Measurements from ENCODE around the gene ANKRD11. TPM values are rescaled to one million over a fixed set of nuclear protein-coding genes. Genes with fewer than 3 reads are reported as not detected.

ANKRD11 gene
- polyA plus RNA-seq, 4 donors = 48.4 to 86.7 (median 65.5) TPM

DNA sequence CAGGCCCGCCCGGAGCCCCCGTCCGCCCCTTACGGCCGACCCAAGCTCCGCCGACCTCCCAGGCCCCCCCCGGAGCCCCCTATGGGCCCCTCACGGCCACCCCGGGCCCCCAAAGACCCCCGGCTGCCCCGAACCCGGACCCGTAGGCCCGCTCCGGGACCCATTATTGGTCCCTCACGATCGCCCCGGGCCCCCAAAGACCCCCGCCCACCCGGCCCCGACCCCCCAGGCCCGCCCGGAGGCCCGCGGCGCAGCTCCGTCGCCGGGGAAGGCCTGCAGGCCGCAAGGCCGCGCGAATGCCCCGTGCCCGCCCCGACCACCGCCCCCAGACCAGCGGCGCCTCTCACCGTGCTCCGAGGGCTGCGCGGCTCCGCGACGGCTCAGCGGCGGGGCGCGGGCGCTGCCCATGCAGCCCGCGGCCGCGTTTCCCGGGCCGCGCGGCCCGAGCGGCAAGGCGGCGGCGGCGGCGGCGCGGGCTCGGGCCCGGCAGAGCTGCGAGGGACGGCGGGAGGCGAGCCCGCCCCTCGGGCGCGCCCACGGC, 393 bp downstream of the ANKRD11 start:
- Histone ChIP-seq H3K9me3 (ENCODE audit: control insufficient read depth in 2 of 2, insufficient read depth in 1 of 2, low read depth in 1 of 2, low read length in 1 of 2) (no peaks in the 10 kb centered on the region), H3K4me1 (ENCODE audit: control insufficient read depth in 3 of 3, insufficient read depth in 2 of 3, low read depth in 1 of 3, low read length in 2 of 3) (peaks cover 11 to 31% (median 17%) of the 10 kb centered on the region in 3 donors), H3K4me3 (ENCODE audit: low read depth in 1 of 3, low read length in 3 of 3) (peak overlapping the region; percentile 68 to 99 (median 80)), H3K27ac (ENCODE audit: low read depth in 1 of 3, low read length in 2 of 3) (peak overlapping the region; percentile 39 to 97 (median 72)), H3K36me3 (ENCODE audit: control insufficient read depth in 3 of 3, insufficient read depth in 2 of 3, low read depth in 1 of 3, low read length in 3 of 3) (peaks cover 0 to 22% (median 0%) of the 10 kb centered on the region in 3 donors), H3K27me3 (ENCODE audit: control insufficient read depth in 3 of 3, insufficient read depth in 3 of 3, low read length in 3 of 3) (no peaks in the 10 kb centered on the region)
- DNase-seq = no peak
- WGBS, 3 donors = 0 to 1% (median 1%) methylated on average over 30 to 81 of the region's 81 CpGs
- FAIRE-seq = no peak

DNA sequence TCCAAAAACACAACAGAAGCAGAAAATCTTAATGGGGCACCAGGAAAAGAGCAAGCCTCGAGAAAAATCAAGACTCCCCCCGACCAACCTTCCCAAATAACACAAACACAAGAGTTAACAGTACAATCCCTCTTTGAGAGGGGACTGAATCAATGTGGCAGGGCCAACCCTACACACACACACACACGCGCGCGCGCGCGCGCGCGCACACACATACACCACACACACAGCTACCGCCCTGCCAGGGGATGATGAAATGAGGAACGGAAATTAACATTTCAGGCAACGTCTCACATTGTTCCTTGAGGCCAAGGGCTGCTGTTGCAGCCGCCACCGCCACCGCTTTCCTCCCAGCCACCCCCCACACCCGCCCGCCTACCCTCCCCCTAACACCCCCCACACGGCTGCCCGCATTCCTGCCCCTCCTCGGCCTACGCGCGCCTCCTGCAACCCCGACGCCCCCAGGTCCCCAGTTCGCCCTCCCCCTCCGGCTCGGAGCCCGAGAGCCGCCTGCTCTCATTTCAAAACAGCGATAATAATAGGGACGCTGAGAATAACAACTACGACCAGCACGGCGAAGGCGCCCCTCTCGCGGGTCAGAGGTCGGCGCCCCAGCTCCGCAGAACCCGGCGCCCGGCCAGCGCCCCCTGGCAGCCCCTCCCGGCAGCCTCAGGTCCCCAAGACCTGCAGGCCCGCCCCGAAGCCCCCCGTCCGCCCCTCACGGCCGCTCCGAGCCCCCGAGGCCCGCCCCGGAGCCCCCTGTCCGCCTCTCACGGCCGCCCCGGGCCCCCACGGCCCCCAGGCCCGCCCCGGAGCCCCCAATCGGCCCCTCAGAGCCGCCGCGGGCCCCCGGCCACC, 1.1 kb downstream of the ANKRD11 start:
- H3K27ac ChIP-seq (ENCODE audit: low read depth in 1 of 3, low read length in 2 of 3) = peak overlapping the region; percentile 72 to 97 (median 92)
- 0 to 1% (median 0%) methylated on average over 40 to 71 of the region's 71 CpGs for WGBS, 3 donors
- no peaks in the 10 kb centered on the region for H3K27me3 ChIP-seq (ENCODE audit: control insufficient read depth in 3 of 3, insufficient read depth in 3 of 3, low read length in 3 of 3)
- peaks cover 0 to 20% (median 0%) of the 10 kb centered on the region in 3 donors for H3K36me3 ChIP-seq (ENCODE audit: control insufficient read depth in 3 of 3, insufficient read depth in 2 of 3, low read depth in 1 of 3, low read length in 3 of 3)
- H3K9me3 ChIP-seq (ENCODE audit: control insufficient read depth in 2 of 2, insufficient read depth in 1 of 2, low read depth in 1 of 2, low read length in 1 of 2) = no peaks in the 10 kb centered on the region
- H3K4me3 ChIP-seq (ENCODE audit: low read depth in 1 of 3, low read length in 3 of 3) = peak overlapping the region; percentile 68 to 99 (median 80)
- FAIRE-seq = no peak
- peaks cover 11 to 35% (median 20%) of the 10 kb centered on the region in 3 donors for H3K4me1 ChIP-seq (ENCODE audit: control insufficient read depth in 3 of 3, insufficient read depth in 2 of 3, low read depth in 1 of 3, low read length in 2 of 3)
- peak; percentile 89 to 94 for DNase-seq

DNA sequence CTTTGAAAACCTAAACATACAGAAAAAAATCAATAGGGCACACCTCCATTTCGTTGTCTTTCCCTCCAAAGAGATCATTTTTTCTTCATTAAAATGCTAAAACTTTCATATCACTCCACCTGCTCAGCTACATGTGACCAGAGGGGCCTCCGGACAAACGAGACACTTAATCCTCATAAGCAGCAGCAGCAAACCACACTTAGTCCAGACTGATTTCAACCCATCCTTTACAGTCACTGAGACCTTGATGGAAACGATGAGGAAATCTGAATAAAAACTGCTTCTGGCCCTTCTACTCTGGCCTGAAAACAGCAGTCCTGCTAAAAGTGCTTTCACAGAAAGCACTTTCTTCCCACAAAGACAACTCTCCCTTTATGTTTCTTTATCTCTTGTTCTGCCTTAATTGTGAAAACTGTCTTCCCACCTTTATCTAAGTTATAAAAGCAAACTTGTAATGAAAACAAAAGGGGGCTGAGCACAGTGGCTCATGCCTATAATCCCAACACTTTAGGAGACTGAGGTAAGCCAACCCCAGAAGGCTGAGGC, 4.6 kb downstream of the ANKRD11 start:
- H3K36me3 ChIP-seq (ENCODE audit: control insufficient read depth in 3 of 3, insufficient read depth in 2 of 3, low read depth in 1 of 3, low read length in 3 of 3) = peaks cover 0 to 20% (median 0%) of the 10 kb centered on the region in 3 donors
- DNase-seq (no peak), FAIRE-seq (no peak)
- H3K4me3 ChIP-seq (ENCODE audit: low read depth in 1 of 3, low read length in 3 of 3) = no peak overlapping the region
- H3K4me1 ChIP-seq (ENCODE audit: control insufficient read depth in 3 of 3, insufficient read depth in 2 of 3, low read depth in 1 of 3, low read length in 2 of 3) = peaks cover 20 to 40% (median 27%) of the 10 kb centered on the region in 3 donors
- 9 to 27% (median 18%) methylated on average over 4 of the region's 4 CpGs for WGBS, 3 donors
- H3K27ac ChIP-seq (ENCODE audit: low read depth in 1 of 3, low read length in 2 of 3) = no peak overlapping the region
- H3K9me3 ChIP-seq (ENCODE audit: control insufficient read depth in 2 of 2, insufficient read depth in 1 of 2, low read depth in 1 of 2, low read length in 1 of 2) = no peaks in the 10 kb centered on the region
- H3K27me3 ChIP-seq (ENCODE audit: control insufficient read depth in 3 of 3, insufficient read depth in 3 of 3, low read length in 3 of 3) = no peaks in the 10 kb centered on the region

DNA sequence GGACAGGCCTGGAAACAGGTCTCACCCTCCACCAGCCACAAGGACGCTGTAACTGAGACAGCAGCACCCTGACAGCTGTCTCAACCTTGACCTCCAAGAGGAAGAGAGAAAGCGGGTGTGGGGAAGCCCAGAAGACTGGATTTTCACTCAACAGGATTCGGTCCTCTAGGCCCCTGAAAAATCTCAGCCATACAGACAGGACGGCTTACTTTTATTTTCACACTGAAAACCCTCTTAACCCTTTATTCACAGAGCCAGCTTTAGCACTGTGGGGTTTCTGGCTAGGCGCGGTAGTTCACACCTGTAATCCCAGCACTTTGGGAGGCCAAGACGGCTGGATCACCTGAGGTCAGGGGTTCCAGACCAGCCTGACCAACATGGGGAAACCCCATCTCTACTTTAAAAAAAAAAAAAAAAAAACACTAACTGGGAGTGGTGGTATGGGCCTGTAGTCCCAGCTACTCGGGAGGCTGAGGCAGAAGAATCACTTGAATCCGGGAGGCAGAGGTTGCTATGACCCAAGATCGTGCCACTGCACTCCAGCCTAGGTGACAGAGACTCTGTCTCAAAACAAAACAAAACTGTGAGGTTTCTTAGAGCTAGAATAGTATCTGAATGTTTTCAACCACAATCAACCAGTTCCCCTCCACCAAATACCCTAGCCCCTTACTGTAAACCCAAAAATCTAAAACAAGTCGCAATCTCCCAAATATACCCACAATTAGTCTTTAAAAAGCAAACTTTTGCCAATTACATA, 5.3 kb downstream of the ANKRD11 start:
- FAIRE-seq (no peak), DNase-seq (peak; percentile 28 to 50)
- peak overlapping the region in 1 of 3 donors; percentile 50 for H3K27ac ChIP-seq (ENCODE audit: low read depth in 1 of 3, low read length in 2 of 3)
- peaks cover 0 to 23% (median 0%) of the 10 kb centered on the region in 3 donors for H3K36me3 ChIP-seq (ENCODE audit: control insufficient read depth in 3 of 3, insufficient read depth in 2 of 3, low read depth in 1 of 3, low read length in 3 of 3)
- WGBS, 3 donors = 31 to 47% (median 45%) methylated on average over 11 of the region's 11 CpGs
- H3K9me3 ChIP-seq (ENCODE audit: control insufficient read depth in 2 of 2, insufficient read depth in 1 of 2, low read depth in 1 of 2, low read length in 1 of 2) = no peaks in the 10 kb centered on the region
- H3K27me3 ChIP-seq (ENCODE audit: control insufficient read depth in 3 of 3, insufficient read depth in 3 of 3, low read length in 3 of 3) = no peaks in the 10 kb centered on the region
- peaks cover 22 to 40% (median 27%) of the 10 kb centered on the region in 3 donors for H3K4me1 ChIP-seq (ENCODE audit: control insufficient read depth in 3 of 3, insufficient read depth in 2 of 3, low read depth in 1 of 3, low read length in 2 of 3)
- H3K4me3 ChIP-seq (ENCODE audit: low read depth in 1 of 3, low read length in 3 of 3) = no peak overlapping the region

DNA sequence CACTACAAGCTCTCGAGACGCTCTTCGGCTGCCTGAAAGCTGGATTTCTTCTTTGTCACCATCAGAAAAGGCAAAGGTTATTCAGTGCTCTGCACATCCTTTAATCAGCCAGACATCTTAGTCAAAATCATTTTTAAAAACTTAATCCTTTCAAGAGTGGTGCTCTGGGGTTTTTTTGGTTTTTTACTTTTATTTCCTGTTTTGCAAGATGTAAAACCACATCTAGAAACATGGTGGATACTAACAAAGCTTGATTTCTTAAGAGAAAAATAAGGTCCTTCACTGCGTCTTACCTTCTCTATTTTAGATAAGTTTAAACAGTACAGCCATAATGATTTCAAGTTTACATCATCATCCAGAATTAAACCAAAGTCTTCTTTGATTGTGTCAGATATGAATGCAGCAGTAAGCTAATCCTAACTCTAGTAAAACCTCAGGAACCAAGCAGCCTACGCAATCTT, 6.3 kb downstream of the ANKRD11 start:
- Histone ChIP-seq H3K27me3 (ENCODE audit: control insufficient read depth in 3 of 3, insufficient read depth in 3 of 3, low read length in 3 of 3) (no peaks in the 10 kb centered on the region), H3K4me3 (ENCODE audit: low read depth in 1 of 3, low read length in 3 of 3) (no peak overlapping the region), H3K36me3 (ENCODE audit: control insufficient read depth in 3 of 3, insufficient read depth in 2 of 3, low read depth in 1 of 3, low read length in 3 of 3) (peaks cover 0 to 23% (median 0%) of the 10 kb centered on the region in 3 donors), H3K27ac (ENCODE audit: low read depth in 1 of 3, low read length in 2 of 3) (no peak overlapping the region), H3K4me1 (ENCODE audit: control insufficient read depth in 3 of 3, insufficient read depth in 2 of 3, low read depth in 1 of 3, low read length in 2 of 3) (peaks cover 22 to 40% (median 27%) of the 10 kb centered on the region in 3 donors), H3K9me3 (ENCODE audit: control insufficient read depth in 2 of 2, insufficient read depth in 1 of 2, low read depth in 1 of 2, low read length in 1 of 2) (no peaks in the 10 kb centered on the region)
- FAIRE-seq = no peak
- WGBS, 3 donors = 71 to 78% (median 77%) methylated on average over 5 of the region's 5 CpGs
- DNase-seq = no peak

DNA sequence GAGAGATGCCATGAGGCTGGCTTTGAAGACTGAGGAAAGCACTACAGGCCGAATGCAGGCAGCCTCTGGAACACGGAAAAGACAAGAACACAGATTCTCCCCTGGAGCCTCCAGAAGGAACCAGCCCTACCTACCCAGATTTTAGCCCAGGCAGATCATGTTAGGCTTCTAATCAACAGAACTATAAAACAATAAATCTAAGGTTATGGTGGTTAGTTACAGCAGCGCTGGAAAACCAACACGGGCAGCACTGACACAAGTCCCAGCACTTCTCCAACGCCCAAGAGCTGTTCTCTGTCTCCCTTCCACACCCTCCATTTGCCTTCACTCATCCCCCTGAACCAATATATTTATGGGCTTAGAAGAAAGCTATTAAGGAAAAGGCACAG, 7.5 kb downstream of the ANKRD11 start:
- H3K27ac ChIP-seq (ENCODE audit: low read depth in 1 of 3, low read length in 2 of 3) = peak overlapping the region; percentile 69 to 75 (median 71)
- FAIRE-seq (no peak), DNase-seq (peak; percentile 60 to 84)
- H3K4me1 ChIP-seq (ENCODE audit: control insufficient read depth in 3 of 3, insufficient read depth in 2 of 3, low read depth in 1 of 3, low read length in 2 of 3) = peaks cover 20 to 30% (median 29%) of the 10 kb centered on the region in 3 donors
- H3K27me3 ChIP-seq (ENCODE audit: control insufficient read depth in 3 of 3, insufficient read depth in 3 of 3, low read length in 3 of 3) = no peaks in the 10 kb centered on the region
- WGBS, 3 donors = 26 to 56% (median 35%) methylated on average over 5 of the region's 5 CpGs
- H3K36me3 ChIP-seq (ENCODE audit: control insufficient read depth in 3 of 3, insufficient read depth in 2 of 3, low read depth in 1 of 3, low read length in 3 of 3) = peaks cover 0 to 22% (median 0%) of the 10 kb centered on the region in 3 donors
- H3K9me3 ChIP-seq (ENCODE audit: control insufficient read depth in 2 of 2, insufficient read depth in 1 of 2, low read depth in 1 of 2, low read length in 1 of 2) = no peaks in the 10 kb centered on the region
- H3K4me3 ChIP-seq (ENCODE audit: low read depth in 1 of 3, low read length in 3 of 3) = no peak overlapping the region

DNA sequence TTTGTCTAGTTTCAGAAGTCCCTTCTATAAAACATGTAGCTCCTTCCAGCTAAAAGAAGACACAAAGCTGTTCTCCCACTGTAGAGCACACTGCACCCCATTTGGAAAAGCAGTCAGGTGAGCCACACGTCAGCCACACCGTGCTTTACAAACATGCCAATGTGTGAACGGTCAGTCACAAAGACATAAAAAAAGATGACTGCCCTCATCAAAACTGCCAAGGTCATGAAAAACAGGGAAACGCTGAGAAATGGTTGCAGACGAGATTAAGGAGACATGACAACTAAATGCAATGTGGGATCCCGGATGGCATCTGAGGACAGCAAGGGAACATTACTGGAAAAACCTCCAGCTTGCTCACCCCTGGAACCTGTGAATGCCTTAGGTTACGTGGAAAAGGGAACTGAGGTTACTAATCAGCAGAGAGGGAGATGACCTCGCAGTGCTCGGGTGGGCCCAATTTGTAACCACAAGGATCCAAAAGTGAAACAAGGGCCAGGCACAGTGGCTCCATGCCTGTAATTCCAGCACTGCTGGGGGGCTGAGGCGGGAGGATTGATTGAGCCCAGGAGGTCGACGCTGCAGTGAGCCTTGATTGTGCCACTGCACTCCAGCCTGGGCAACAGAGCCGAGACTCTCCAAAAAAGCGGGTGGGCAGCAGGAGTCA, 8.1 kb downstream of the ANKRD11 start:
- 17 to 46% (median 43%) methylated on average over 14 of the region's 14 CpGs for WGBS, 3 donors

More for the DNA sequence above, 8.1 kb downstream of the ANKRD11 start:
- Histone ChIP-seq H3K4me3 (ENCODE audit: low read depth in 1 of 3, low read length in 3 of 3) (no peak overlapping the region), H3K27ac (ENCODE audit: low read depth in 1 of 3, low read length in 2 of 3) (peak overlapping the region; percentile 69 to 75 (median 71)), H3K27me3 (ENCODE audit: control insufficient read depth in 3 of 3, insufficient read depth in 3 of 3, low read length in 3 of 3) (no peaks in the 10 kb centered on the region), H3K9me3 (ENCODE audit: control insufficient read depth in 2 of 2, insufficient read depth in 1 of 2, low read depth in 1 of 2, low read length in 1 of 2) (no peaks in the 10 kb centered on the region), H3K36me3 (ENCODE audit: control insufficient read depth in 3 of 3, insufficient read depth in 2 of 3, low read depth in 1 of 3, low read length in 3 of 3) (peaks cover 0 to 21% (median 0%) of the 10 kb centered on the region in 3 donors), H3K4me1 (ENCODE audit: control insufficient read depth in 3 of 3, insufficient read depth in 2 of 3, low read depth in 1 of 3, low read length in 2 of 3) (peaks cover 20 to 29% (median 27%) of the 10 kb centered on the region in 3 donors)
- no peak for FAIRE-seq
- DNase-seq = peak in 1 of 2 donors; percentile 59

Measured in small intestine (tissue), 7 donors.